Breast epithelium (tissue), 4 donors: ENCODE data around the gene ZCRB1. TPM values are rescaled to one million over a fixed set of nuclear protein-coding genes. Genes with fewer than 3 reads are reported as not detected.

Experiments
- DNase-seq, 2 donors: peaks; one replicate each; pipeline ENCODE4 v3.0.0-alpha.2; 2019; ENCODE audit warnings: low spot score in 2 of 2
- H3K27ac ChIP-seq, 2 donors: fragments of 200-600 bp; sonication (generic) in 1 of 2; one replicate each; pipeline ENCODE4 v1.5.1; 2016 to 2019; ENCODE audit warnings: mild to moderate bottlenecking in 1 of 2
- H3K27me3 ChIP-seq, 2 donors: fragments of 200-600 bp; sonication (generic) in 1 of 2; one replicate each; pipeline versions ENCODE4 v1.5.1 to v1.6.0; 2017 to 2019; ENCODE audit warnings: control low read depth in 1 of 2, mild to moderate bottlenecking in 1 of 2
- H3K36me3 ChIP-seq: fragments of 200-600 bp; one replicate; pipeline ENCODE4 v1.5.1; 2019
- H3K4me1 ChIP-seq, 2 donors: fragments of 200-600 bp; sonication (generic); one replicate each; pipeline ENCODE4 v1.5.1; 2016 to 2019; ENCODE audit warnings: control low read depth in 1 of 2
- H3K4me3 ChIP-seq, 3 donors: fragments of 200-600 bp; sonication (generic); 1 replicate in 2 of 3; 2 replicates in 1 of 3; pipeline ENCODE4 v1.5.1; 2016 to 2019; ENCODE audit warnings: mild to moderate bottlenecking in 3 of 3, moderate library complexity in 2 of 3
- H3K9me3 ChIP-seq, 2 donors: fragments of 200-600 bp; sonication (generic) in 1 of 2; one replicate each; pipeline ENCODE4 v1.5.1; 2016 to 2019; ENCODE audit warnings: control low read depth in 1 of 2
- CTCF ChIP-seq, 3 donors: fragments of 450-650 bp; IDR thresholded peaks; one replicate each; pipeline ENCODE4 v1.5.1; 2016 to 2017; ENCODE audit warnings: antibody characterized with exemption in 3 of 3, mild to moderate bottlenecking in 3 of 3, moderate library complexity in 3 of 3
- POLR2A ChIP-seq: fragments of 450-650 bp; IDR thresholded peaks from one replicate; pipeline ENCODE4 v1.6.1; 2016; ENCODE audit warnings: antibody characterized with exemption, mild to moderate bottlenecking, moderate library complexity
- POLR2AphosphoS5 ChIP-seq, 3 donors: sonication (generic); formaldehyde crosslinking; IDR thresholded peaks; one replicate each; pipeline ENCODE4 v1.6.1; 2017; ENCODE audit warnings: antibody characterized with exemption in 3 of 3
- intact Hi-C: fragments of 100-400 bp; cut with DNase I; formaldehyde crosslinking; loops from one replicate; pipeline ENCODE4 v1.15.1; 2023; ENCODE audit warnings: low total_unique reads
- total RNA-seq, 3 donors: library from RNA; depleted of rRNA; stranded (reverse); fragments of >200 nt; gene quantifications; one replicate each; pipeline ENCODE4 v1.1.0, GENCODE V29; 2016

The ZCRB1 gene
- total RNA-seq, 3 donors from 2014 or later, result 28.0 to 34.9 (median 31.8) TPM

- DNase-seq, result no peak
- intact Hi-C loops, result no loop called here
These were observed 44.0 kb downstream of the ZCRB1 start for GRCh38 chr12:42281844-42282243.

GRCh38 chr12:42281278-42281677 lies 44.6 kb downstream of the ZCRB1 start:
- no peaks in the 10 kb centered on the region for H3K36me3 ChIP-seq
- no peaks in the 10 kb centered on the region for H3K9me3 ChIP-seq
- H3K4me3 ChIP-seq, result no peak overlapping the region
- H3K27ac ChIP-seq, result no peak overlapping the region
- intact Hi-C loops, result no loop called here
- TF ChIP-seq POLR2A (no peak), CTCF (IDR thresholded peaks at IDR 0.05) (no peak), POLR2AphosphoS5 (IDR thresholded peaks at IDR 0.05) (no peak)
- H3K4me1 ChIP-seq, result no peaks in the 10 kb centered on the region
- no peak for DNase-seq
- no peaks in the 10 kb centered on the region for H3K27me3 ChIP-seq

More at GRCh38 chr12:42281844-42282243, 44.0 kb downstream of the ZCRB1 start:
- H3K27ac ChIP-seq, result no peak overlapping the region
- H3K36me3 ChIP-seq, result no peaks in the 10 kb centered on the region
- no peaks in the 10 kb centered on the region for H3K4me1 ChIP-seq
- no peak overlapping the region for H3K4me3 ChIP-seq
- no peaks in the 10 kb centered on the region for H3K9me3 ChIP-seq
- TF ChIP-seq POLR2A, result no peak
- TF ChIP-seq CTCF (IDR thresholded peaks at IDR 0.05), result no peak
- no peak for TF ChIP-seq POLR2AphosphoS5 (IDR thresholded peaks at IDR 0.05)
- no peaks in the 10 kb centered on the region for H3K27me3 ChIP-seq

- no peaks in the 10 kb centered on the region for H3K9me3 ChIP-seq
- H3K4me1 ChIP-seq, result no peaks in the 10 kb centered on the region
- intact Hi-C loops, result no loop called here
- H3K4me3 ChIP-seq, result no peak overlapping the region
- no peak overlapping the region for H3K27ac ChIP-seq
- TF ChIP-seq POLR2AphosphoS5 (IDR thresholded peaks at IDR 0.05) (no peak), POLR2A (no peak), CTCF (IDR thresholded peaks at IDR 0.05) (no peak)
- DNase-seq, result no peak
- H3K36me3 ChIP-seq, result no peaks in the 10 kb centered on the region
- H3K27me3 ChIP-seq, result no peaks in the 10 kb centered on the region
These were observed 47.8 kb downstream of the ZCRB1 start for GRCh38 chr12:42278128-42278510.

- no peaks in the 10 kb centered on the region for H3K4me1 ChIP-seq
- no peak overlapping the region for H3K4me3 ChIP-seq
- no peaks in the 10 kb centered on the region for H3K27me3 ChIP-seq
- no peak for DNase-seq
- intact Hi-C loops, result no loop called here
- no peak overlapping the region for H3K27ac ChIP-seq
- TF ChIP-seq POLR2AphosphoS5 (IDR thresholded peaks at IDR 0.05), result no peak
- no peak for TF ChIP-seq CTCF (IDR thresholded peaks at IDR 0.05)
- no peak for TF ChIP-seq POLR2A
- no peaks in the 10 kb centered on the region for H3K9me3 ChIP-seq
- no peaks in the 10 kb centered on the region for H3K36me3 ChIP-seq
These were observed 48.3 kb downstream of the ZCRB1 start for GRCh38 chr12:42277396-42278127.

- H3K4me3 ChIP-seq, result no peak overlapping the region
- H3K9me3 ChIP-seq, result no peaks in the 10 kb centered on the region
- H3K36me3 ChIP-seq, result no peaks in the 10 kb centered on the region
- H3K27ac ChIP-seq, result no peak overlapping the region
- intact Hi-C loops, result no loop called here
- TF ChIP-seq POLR2A (no peak), CTCF (IDR thresholded peaks at IDR 0.05) (no peak), POLR2AphosphoS5 (IDR thresholded peaks at IDR 0.05) (no peak)
- DNase-seq, result no peak
- no peaks in the 10 kb centered on the region for H3K27me3 ChIP-seq
- H3K4me1 ChIP-seq, result no peaks in the 10 kb centered on the region
These were observed 50.4 kb downstream of the ZCRB1 start for GRCh38 chr12:42275499-42275898.
